ENCODE results near the gene CLDN4. TPM values are rescaled to one million over a fixed set of nuclear protein-coding genes. Genes with fewer than 3 reads are reported as not detected.

The CLDN4 gene
- total RNA-seq, 1 donor = under 0.01 TPM

DNA sequence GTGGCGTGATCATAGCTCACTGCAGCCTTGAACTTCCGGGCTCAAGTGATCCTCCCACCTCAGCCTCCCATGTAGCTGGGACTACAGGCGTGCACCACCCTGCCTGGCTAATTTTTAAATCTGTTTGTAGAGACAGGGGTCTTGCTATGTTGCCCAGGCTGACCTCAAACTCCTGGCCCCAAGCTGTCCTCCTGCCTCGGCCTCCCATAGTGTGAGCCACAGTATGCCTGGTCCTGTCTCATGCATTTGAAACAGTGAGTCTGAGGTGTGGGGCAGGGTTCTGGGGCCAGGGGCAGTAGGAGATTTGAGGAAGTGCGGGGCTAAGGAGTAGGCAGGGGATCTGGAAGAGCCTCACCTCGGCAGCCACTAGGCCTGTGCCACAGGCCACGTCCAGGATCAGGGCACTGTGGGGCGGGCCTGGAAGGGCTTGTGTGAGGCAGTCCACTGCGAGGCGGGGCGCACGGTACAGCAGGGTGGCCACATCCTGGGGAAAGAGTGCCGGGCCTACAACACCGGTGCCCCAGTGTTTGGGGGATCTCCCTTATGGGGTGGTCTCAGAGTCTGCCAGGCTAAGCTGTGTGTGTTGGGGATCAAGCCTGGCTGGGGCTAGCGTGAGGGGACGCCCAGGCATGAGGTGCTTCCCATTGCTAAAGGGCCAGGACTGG is 10.1 kb downstream of the CLDN4 start:
- DNase-seq (ENCODE audit: low read depth in 2 of 3, low spot score in 2 of 3) = no peak

DNA sequence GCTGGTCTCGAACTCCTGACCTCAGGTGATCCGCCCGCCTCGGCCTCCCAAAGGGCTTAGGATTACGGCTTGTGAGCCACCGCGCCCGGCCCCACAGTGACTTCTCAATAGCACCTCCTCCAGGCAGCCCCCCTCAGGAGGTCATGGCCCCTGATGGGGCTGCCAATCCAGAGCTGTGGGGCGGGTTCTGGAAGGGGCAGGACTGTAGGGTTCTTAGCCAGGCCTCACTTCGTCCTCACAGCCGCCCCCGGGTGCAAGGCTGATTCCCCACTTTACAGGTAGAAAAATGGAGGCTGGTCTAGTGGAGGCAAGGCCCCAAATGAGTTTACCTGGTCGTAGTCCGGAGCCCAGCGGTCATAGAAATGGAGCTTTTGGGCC is 10.9 kb downstream of the CLDN4 start:
- DNase-seq (ENCODE audit: low read depth in 2 of 3, low spot score in 2 of 3) = no peak

DNA sequence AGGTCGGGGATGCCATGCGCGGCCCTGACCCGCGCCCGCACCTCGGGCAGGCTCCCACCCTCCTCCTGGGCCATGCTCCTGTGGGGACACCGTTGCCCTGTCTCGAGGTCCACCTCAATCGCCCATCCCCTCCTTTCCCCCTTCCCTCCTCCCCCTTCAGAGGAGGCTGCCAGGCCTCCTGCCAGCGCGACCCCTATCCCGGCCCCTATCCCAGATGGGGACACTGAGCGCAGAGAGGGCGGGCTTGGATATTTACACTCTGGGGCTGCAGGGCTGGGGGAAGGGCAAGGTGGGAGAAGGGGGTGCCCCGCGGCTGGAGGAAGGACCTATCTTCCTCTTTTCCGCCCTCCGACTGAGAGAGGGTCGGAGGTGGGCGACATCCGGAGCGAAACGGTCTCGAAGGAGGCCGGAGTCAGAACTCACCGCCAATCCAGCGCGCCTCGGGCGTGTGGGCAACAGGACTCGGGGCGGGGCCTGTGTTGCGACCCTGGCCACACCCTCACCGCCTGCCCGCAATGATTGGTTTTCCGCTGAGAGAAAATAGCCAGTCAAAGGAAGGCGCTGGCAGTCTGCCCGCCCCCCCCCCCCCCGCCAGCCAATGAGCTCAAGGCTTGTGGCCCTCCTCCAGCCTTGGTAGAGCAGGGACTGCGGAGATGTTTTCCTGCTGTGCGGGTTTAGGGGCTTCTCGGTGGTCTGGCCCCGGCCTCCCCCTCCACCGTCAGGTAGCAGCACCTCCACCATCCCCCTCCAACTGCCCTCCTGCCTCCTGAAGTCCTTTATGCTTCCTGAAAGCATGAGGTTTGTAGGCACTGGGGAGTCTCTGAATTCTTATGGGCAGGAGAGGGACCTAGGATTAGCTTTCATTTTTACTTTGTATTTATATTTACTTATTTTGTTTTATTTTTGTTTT is 11.5 kb downstream of the CLDN4 start, which contains the start of gene METTL27:
TSS of gene METTL27 (minus strand) at position 450 of the 910 bp plus-strand sequence. CDS start at position 74, 376 bp downstream.
- peak; percentile 58 to 94 (median 90) for DNase-seq (ENCODE audit: low read depth in 2 of 3, low spot score in 2 of 3)

DNA sequence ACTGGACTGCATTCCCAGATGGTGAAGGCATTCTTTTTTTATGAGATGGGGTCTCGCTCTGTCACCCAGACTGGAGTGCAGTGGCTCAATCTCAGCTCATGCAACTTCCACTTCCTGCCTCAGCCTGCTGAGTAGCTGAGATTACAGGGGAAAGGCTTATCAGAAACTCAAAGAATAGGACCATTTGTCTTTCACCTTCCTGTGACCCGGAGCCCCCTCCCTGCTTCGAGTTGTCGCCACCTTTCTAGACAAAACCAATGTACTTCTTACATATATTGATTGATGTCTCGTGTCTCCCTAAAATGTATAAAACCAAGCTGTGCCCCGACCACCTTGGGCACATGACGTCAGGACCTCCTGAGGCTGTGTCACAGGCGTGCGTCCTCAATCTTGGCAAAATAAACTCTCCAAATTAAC is 13.3 kb downstream of the CLDN4 start:
- DNase-seq (ENCODE audit: low read depth in 2 of 3, low spot score in 2 of 3) = peak in 1 of 3 donors; percentile 56

DNA sequence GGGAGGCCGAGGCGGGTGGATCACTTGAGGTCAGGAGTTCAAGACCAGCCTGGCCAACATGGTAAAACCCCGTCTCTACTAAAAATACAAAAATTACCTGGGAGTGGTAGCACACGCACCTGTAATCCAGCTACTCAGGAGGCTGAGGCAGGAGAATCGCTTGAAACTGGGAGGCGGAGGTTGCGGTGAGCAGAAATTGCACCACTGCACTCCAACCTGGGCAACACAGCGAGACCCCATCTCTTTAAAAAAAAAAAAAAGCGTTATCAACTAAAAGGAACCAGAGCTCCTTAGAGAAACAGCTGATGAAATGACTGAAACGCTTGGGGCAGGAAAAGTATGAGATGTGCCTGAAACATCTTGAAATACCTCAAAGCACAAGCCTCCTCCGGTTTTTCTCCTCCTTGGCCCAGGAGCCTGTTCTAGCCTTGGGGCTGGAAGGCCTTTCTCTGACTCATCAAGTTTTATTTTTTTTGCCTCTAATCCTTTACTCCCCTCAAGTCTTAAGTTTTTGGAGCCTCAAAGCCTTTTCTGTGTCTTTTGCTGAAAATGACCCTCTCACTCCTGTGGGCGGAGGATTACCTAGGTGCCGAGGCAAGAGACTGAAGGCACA is 14.2 kb downstream of the CLDN4 start:
- DNase-seq (ENCODE audit: low read depth in 2 of 3, low spot score in 2 of 3) = no peak

DNA sequence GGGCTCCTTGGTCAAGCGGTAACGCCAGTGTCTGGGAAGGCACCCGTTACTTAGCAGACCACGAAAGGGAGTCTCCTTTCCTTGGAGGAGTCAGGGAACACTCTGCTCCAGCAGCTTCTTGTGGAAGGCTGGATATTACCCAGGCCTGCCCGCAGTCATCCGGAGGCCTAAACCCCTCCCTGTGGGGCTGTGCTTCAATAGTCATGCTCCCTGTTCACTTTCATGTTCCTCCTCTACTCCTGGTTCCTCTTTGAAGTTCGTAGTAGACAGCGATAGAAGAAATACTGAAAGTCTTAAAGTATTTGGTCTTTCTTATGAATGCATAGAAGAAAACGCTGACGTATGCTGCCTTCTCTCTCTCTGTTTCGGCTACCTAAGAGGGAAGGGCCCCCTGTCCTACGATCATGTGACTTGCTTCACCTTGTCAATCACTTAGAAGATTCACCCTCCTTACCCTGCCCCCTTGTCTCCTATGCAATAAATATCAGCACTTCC is 15.0 kb downstream of the CLDN4 start:
- peak in 1 of 3 donors; percentile 28 for DNase-seq (ENCODE audit: low read depth in 2 of 3, low spot score in 2 of 3)

DNA sequence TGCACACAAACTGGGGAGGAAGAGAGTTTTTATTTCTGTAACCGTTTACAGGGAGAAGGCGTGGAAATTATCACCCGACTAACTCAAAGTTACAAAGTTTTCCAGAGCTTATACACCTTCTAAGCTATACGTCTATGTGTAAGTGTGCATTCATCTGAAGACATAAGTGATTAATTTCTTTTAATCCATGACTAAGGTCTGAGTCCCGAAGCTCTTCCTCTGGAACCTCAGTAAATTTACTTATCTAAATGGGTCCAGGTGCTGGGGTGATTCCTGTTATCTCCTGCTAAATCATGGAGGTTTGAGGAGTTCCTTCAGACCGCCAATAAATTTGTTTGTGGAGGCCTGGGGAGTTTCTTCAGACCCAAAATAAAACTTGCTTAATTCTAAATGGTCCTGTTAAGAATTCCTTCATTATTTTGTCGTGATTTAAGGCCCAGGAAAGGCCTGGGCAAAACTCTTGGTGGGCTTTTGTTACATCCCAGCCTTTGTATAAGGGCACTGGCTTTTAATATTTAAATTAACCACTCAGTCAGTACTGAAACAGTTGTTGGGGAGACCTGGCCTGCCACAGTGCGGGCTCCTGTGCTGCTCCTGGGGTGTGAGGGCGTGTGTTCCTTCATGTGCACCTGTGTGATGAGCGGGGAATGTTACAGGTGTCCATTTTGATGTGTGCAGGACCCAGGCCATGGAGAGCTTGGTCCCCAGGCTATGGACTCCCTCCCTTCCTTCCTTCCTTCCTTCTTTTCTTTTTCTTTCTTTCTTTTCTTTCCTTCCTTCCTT is 17.3 kb downstream of the CLDN4 start:
- no peak for DNase-seq (ENCODE audit: low read depth in 2 of 3, low spot score in 2 of 3)

GRCh38 chr7:73850781-73851207 is 20.0 kb downstream of the CLDN4 start:
- DNase-seq (ENCODE audit: low read depth in 2 of 3, low spot score in 2 of 3) = no peak

GRCh38 chr7:73851410-73852338 is 20.9 kb downstream of the CLDN4 start:
- DNase-seq (ENCODE audit: low read depth in 2 of 3, low spot score in 2 of 3) = peak in 2 of 3 donors; percentile 73 to 79

DNA sequence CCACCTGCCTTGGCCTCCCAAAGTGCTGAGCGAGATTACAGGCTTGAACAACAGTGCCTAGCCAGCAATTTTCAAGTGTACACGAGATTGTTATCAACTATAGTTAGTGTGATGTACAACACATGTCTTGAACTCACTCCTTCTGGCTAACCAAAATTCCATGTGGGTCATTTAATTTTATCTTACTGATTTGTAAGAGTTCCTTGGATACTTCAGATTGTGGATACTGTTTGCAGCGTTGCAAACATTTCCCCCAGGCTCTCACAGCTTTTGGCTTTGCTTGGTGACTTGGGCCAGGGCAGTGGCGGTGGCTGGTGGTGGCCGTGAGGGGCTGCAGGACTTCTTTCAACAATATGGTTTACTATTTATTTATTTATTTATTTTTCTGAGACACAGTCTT is 21.7 kb downstream of the CLDN4 start:
- DNase-seq (ENCODE audit: low read depth in 2 of 3, low spot score in 2 of 3) = no peak

- DNase-seq (ENCODE audit: low read depth in 2 of 3, low spot score in 2 of 3) = no peak
These were observed 26.1 kb downstream of the CLDN4 start for GRCh38 chr7:73856941-73857340.

GRCh38 chr7:73858807-73859206 is 28.0 kb downstream of the CLDN4 start:
- no peak for DNase-seq (ENCODE audit: low read depth in 2 of 3, low spot score in 2 of 3)

DNA sequence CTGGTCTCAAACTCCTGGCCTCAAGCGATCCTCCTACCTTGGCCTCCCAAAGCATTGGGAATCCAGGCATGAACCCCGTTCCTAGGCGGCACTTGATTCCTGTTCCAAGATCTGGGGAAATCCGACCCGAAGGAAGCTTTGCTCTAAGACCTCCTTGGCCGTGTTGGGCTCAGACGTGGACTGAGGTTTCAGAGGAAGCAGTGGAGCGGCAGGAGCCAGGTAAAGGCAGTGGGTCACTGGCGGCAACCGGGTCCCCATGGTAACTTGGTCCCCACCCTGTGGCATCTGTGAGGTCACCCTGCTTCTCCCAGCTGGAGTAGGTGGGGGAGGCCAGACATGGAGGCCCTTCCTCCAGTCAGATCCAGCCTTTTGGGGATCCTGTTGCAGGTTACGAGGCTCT is 30.1 kb downstream of the CLDN4 start, which contains the start of gene TMEM270:
TSS of gene TMEM270 (plus strand) at position 301 of the 400 bp plus-strand sequence. CDS start at position 337, 36 bp downstream.
- no peak for DNase-seq (ENCODE audit: low read depth in 2 of 3, low spot score in 2 of 3)

DNA sequence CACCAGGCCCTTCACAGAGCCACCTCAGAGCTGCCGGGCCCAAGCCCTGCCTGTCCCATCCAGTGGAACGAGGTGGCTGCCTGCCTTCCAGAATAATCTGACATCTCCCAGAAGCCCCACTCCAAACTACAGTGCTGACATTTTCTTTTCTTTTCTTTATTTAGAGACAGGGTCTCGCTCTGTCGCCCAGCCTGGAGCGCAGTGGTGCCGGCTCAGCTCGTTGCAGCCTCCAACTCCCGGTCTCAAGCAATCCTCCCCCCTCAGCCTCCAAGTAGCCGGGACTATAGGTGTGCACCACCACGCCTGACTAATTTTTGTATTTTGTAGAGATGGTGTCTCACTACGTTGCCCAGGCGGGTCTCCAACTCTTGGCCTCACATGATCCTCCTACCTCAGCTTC is 30.5 kb downstream of the CLDN4 start:
- no peak for DNase-seq (ENCODE audit: low read depth in 2 of 3, low spot score in 2 of 3)

- DNase-seq (ENCODE audit: low read depth in 2 of 3, low spot score in 2 of 3) = no peak
These were observed 34.4 kb downstream of the CLDN4 start for GRCh38 chr7:73864981-73865711.

GRCh38 chr7:73865738-73866445 is 35.1 kb downstream of the CLDN4 start:
- peak in 1 of 3 donors; percentile 90 for DNase-seq (ENCODE audit: low read depth in 2 of 3, low spot score in 2 of 3)

GRCh38 chr7:73866446-73866767 is 35.6 kb downstream of the CLDN4 start:
- DNase-seq (ENCODE audit: low read depth in 2 of 3, low spot score in 2 of 3) = no peak

Data from hematopoietic multipotent progenitor cell (in vitro differentiated cells).